Subcutaneous abdominal adipose tissue (tissue), 5 donors: ENCODE measurements around the gene SIGLEC9.

ENCODE experiments used
- H3K27ac ChIP-seq: one replicate; pipeline ENCODE4 v1.7.0; 2013; ENCODE audit warnings: low read depth, mild to moderate bottlenecking, inconsistent platforms, low read length, moderate library complexity
- H3K27me3 ChIP-seq, 5 donors: one replicate each; pipeline ENCODE4 v1.7.0; 2013; ENCODE audit warnings: low read length in 5 of 5, inconsistent platforms in 1 of 5; ENCODE audit not compliant: control insufficient read depth in 5 of 5, insufficient read depth in 4 of 5
- H3K36me3 ChIP-seq, 5 donors: one replicate each; pipeline ENCODE4 v1.7.0; 2013; ENCODE audit warnings: low read length in 5 of 5; ENCODE audit not compliant: control insufficient read depth in 5 of 5, insufficient read depth in 5 of 5
- H3K4me1 ChIP-seq, 5 donors: one replicate each; pipeline ENCODE4 v1.7.0; 2013; ENCODE audit warnings: low read length in 5 of 5, mild to moderate bottlenecking in 3 of 5, moderate library complexity in 1 of 5; ENCODE audit not compliant: control insufficient read depth in 5 of 5, insufficient read depth in 5 of 5
- H3K4me3 ChIP-seq, 5 donors: one replicate each; pipeline ENCODE4 v1.7.0; 2013; ENCODE audit warnings: low read length in 5 of 5, low read depth in 1 of 5
- H3K9ac ChIP-seq, 5 donors: one replicate each; pipeline ENCODE4 v1.7.0; 2013; ENCODE audit warnings: low read length in 5 of 5, mild to moderate bottlenecking in 4 of 5, moderate library complexity in 3 of 5
- H3K9me3 ChIP-seq, 5 donors: one replicate each; pipeline ENCODE4 v1.7.0; 2013; ENCODE audit warnings: low read length in 5 of 5; ENCODE audit not compliant: control insufficient read depth in 5 of 5
- donor health status: healthy.
- donor health status: healthy.
- donor health status: healthy.
- donor health status: healthy.
- donor health status: healthy.

Gene SIGLEC9

DNA sequence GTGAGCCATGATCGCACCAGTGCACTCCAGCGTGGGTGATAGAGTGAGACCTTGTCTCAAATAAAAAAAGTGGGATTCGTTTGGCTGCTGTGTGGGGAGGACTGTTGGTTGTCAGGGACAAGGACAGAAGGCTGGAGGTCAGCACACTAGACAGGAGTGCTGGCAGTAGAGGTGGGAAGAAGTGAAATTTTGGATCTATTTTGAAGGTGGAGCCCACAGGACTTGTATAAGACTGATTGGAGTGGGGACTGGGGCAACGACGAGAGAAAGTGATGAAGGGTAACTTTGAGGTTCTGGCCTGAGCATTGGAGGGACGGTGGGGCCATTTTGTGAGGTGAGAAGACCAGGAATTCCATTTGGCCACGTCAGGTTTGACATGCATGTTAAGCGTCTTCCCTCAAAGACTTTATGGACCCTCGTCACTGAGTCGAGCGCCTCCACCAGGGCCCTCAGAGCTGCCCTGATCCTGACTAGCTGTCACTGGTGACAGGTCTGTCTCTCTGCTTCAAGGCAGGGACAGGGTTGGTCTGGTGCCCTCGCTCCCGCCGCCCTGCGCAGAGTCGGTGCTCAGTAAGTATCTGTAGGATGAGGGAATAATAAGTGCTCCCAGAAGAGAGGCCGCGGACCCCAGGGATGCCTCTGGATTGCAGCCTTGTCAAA, 17.2 kb upstream of the SIGLEC9 start:
- H3K27ac ChIP-seq: peak overlapping the region; percentile 74

DNA sequence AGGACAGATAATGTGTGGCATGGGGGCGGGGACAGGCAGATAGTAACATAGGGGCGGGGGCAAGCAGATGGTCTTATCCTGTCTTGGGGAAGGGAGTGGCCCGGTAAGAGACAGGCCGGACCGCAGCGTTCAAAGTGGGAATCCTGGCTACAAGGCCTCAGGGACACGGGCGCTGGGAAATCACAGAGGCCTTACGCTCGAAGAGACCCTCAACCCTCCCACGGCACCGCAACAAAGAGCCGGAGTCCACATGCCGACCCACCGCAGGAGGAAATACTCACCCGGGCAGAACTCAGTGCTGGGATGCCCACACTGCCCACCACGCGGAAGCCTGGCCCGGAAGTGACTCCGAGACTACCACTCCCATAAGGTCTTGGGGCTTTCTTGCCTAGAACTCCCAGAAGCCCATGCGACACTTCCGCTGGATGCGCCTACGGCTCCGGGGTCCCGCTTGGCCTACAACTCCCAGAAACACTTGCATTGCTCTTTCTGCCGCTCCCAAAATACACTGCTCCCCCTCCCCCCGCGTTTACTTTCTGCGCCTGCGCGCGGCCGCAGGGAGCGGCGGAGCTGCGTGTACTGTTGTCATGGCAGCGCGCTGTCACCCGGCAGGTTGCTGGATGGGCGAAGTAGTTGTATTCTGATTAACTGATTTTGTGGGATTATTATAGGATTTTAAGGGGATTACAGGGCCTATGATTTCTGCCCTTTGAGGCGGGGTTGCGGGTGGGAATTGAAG, 16.5 kb upstream of the SIGLEC9 start, which contains the start of gene CTU1:
Gene CTU1 (minus strand): TSS at position 344 of the 739 bp plus-strand sequence. CDS start 3,840 bp downstream, outside the sequence.
- peaks cover 3 to 33% (median 26%) of the 10 kb centered on the region in 5 donors for H3K4me1 ChIP-seq
- H3K4me3 ChIP-seq: peak within 1 kb of the TSS; percentile 88 to 93 (median 90)
- peaks cover 0 to 18% (median 6%) of the 10 kb centered on the region in 5 donors for H3K36me3 ChIP-seq
- H3K27me3 ChIP-seq: no peaks in the 10 kb centered on the region
- peak within 1 kb of the TSS; percentile 84 to 92 (median 90) for H3K9ac ChIP-seq
- H3K9me3 ChIP-seq: no peaks in the 10 kb centered on the region
- H3K27ac ChIP-seq: peak within 1 kb of the TSS; percentile 74

More for the DNA sequence above, 17.2 kb upstream of the SIGLEC9 start:
- Histone ChIP-seq H3K9ac (peak overlapping the region; percentile 84 to 92 (median 90)), H3K4me3 (peak overlapping the region; percentile 88 to 93 (median 90)), H3K27me3 (no peaks in the 10 kb centered on the region), H3K9me3 (no peaks in the 10 kb centered on the region), H3K36me3 (peaks cover 3 to 24% (median 10%) of the 10 kb centered on the region in 5 donors), H3K4me1 (peaks cover 3 to 38% (median 26%) of the 10 kb centered on the region in 5 donors)

DNA sequence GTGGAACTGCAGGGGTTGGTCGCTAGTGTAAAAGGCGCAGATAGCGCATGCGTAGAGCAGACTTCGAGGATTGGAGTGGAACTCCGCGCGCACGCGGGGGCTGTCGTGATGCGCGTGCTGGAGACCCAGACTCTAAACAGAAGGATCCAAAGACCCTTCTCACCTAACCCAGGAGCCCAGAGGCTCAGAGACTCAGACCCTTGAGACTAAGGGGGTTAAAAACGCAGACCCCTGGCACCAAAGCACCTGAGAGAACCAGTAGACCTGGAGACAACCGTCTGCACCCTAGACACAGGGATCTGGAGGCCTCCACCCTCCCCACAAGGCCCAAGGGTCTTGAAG, 15.9 kb upstream of the SIGLEC9 start:
- no peaks in the 10 kb centered on the region for H3K9me3 ChIP-seq
- H3K27ac ChIP-seq: peak overlapping the region; percentile 74
- H3K9ac ChIP-seq: peak overlapping the region in 3 of 5 donors; percentile 33 to 90 (median 49)
- H3K36me3 ChIP-seq: peaks cover 0 to 16% (median 4%) of the 10 kb centered on the region in 5 donors
- H3K27me3 ChIP-seq: no peaks in the 10 kb centered on the region
- peaks cover 3 to 29% (median 21%) of the 10 kb centered on the region in 5 donors for H3K4me1 ChIP-seq
- H3K4me3 ChIP-seq: peak overlapping the region; percentile 86 to 92 (median 89)

DNA sequence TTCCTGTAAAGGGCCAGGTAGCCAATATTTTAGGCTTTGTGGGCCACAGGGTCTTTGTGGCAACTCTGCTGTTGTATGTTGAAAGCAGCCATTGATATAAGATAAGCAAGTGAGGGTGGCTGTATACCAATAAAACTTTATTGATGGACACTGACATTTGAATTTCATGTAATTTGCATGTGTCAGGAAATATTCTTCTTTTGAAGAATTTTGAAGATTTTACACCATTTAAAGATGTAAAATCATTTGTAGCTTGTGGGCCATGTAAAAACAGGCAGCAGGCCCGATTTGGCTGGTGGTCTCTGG, 14.1 kb upstream of the SIGLEC9 start:
- no peaks in the 10 kb centered on the region for H3K36me3 ChIP-seq
- H3K4me1 ChIP-seq: peaks cover 3 to 21% (median 18%) of the 10 kb centered on the region in 5 donors
- H3K27ac ChIP-seq: no peak overlapping the region
- H3K27me3 ChIP-seq: peaks cover 0 to 1% (median 0%) of the 10 kb centered on the region in 5 donors
- no peak overlapping the region for H3K9ac ChIP-seq
- no peak overlapping the region for H3K4me3 ChIP-seq
- no peaks in the 10 kb centered on the region for H3K9me3 ChIP-seq

DNA sequence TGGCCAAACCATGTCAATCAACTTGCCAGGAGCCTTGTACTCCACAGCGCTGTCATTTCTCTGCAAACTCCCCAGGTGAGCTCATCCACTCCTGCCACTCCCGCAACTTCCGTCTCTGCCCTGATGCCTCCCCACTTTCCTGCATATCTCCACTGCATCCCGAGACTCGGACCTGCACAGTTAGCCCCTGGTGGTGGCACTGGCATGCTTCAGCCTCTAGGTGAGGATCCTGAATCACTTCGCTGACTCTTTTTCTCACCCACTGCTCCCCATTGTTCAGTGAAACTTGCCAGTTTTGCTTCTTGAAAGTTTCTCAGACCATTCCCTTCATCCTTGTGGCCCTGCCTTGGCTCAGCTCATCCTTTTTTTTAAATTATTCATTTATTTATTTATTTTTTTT, 13.1 kb upstream of the SIGLEC9 start:
- Histone ChIP-seq H3K36me3 (no peaks in the 10 kb centered on the region), H3K27ac (no peak overlapping the region), H3K9ac (no peak overlapping the region), H3K4me3 (no peak overlapping the region), H3K9me3 (no peaks in the 10 kb centered on the region), H3K27me3 (peaks cover 0 to 4% (median 0%) of the 10 kb centered on the region in 5 donors), H3K4me1 (peaks cover 3 to 21% (median 18%) of the 10 kb centered on the region in 5 donors)

DNA sequence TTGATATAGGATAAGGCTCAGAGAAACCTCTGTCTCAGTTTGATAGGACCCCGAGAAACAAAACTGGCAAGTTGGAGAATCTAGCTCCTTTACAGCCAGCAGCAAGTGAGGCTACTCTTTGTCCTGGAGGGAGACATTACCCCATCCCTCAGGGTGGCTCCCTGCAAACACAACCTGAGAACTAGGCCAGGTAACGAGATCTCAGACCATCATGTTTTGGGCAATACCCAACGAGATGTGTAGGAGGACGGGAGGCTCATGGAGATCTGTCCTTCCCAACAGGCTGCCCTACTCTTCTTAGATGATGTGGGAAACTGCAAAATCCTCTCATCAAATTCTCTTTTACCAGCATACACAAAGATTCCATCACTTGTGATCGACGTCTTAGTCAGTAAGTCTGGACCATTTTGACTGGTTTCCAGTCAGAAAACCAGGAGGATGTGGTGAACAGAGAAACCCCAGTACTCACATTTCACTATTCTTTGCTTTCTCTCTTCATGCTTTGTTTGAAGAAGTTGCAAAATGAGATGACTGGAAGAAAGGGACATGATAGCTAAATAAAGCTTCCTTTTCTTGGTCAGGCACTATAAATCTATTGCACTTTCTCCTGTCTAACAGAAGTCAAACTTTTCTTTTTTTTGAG, 10.5 kb upstream of the SIGLEC9 start:
- H3K9me3 ChIP-seq: no peaks in the 10 kb centered on the region

DNA sequence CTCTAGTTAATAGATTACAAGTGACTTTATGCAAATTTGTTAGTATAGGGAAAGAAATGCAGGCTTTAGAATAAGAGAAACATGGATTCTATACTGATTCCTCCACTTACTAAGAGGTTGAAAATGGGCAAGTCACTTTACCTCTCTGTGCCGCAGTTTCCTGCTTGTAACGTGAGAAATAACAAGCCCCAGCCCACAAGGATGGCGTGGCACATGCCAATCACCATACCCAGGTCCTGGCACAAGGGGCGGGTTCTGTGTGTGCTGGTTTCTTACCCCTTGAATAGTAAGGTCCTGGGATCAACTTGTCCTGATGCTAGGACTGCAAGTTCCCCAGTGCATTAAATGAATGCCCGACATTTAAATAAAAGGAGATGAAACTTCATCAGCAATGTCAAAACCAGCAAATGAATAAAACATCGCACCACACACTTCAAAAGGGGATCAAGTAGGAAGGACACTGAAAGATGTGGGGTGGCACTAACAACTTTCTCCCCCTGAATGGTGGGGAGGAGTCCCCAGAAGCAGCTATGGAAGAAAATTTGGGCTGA, 7.9 kb upstream of the SIGLEC9 start:
- H3K4me1 ChIP-seq: peaks cover 0 to 20% (median 3%) of the 10 kb centered on the region in 5 donors

More for the DNA sequence above, 10.5 kb upstream of the SIGLEC9 start:
- Histone ChIP-seq H3K4me1 (no peaks in the 10 kb centered on the region), H3K27ac (no peak overlapping the region), H3K4me3 (no peak overlapping the region), H3K9ac (no peak overlapping the region), H3K27me3 (peaks cover 0 to 8% (median 0%) of the 10 kb centered on the region in 5 donors), H3K36me3 (no peaks in the 10 kb centered on the region)

DNA sequence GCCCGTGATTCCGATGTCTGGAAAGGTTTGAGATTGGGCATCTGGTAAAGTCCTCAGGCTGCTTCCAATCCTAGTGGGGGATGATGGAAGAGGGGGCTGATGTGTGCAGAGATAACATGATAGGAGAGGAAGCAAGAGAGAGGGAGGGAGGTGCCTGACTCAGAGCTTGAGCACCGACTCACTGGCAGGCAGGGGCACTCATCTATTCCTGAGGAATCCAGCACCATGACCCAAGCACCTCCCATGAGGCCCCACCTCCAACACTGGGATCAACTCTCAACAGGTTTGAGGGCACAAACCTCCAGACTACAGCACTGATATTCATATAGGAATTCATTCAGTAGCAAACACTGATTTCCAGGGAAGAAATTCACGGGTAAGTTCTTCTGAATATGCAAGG, 5.6 kb upstream of the SIGLEC9 start:
- Histone ChIP-seq H3K9ac (no peak overlapping the region), H3K27me3 (peaks cover 0 to 16% (median 2%) of the 10 kb centered on the region in 5 donors), H3K4me3 (no peak overlapping the region), H3K36me3 (no peaks in the 10 kb centered on the region), H3K9me3 (no peaks in the 10 kb centered on the region), H3K27ac (no peak overlapping the region), H3K4me1 (peaks cover 0 to 38% (median 13%) of the 10 kb centered on the region in 5 donors)

More for the DNA sequence above, 7.9 kb upstream of the SIGLEC9 start:
- H3K27ac ChIP-seq: no peak overlapping the region
- no peak overlapping the region for H3K9ac ChIP-seq
- H3K9me3 ChIP-seq: no peaks in the 10 kb centered on the region
- H3K4me3 ChIP-seq: no peak overlapping the region
- H3K36me3 ChIP-seq: no peaks in the 10 kb centered on the region
- H3K27me3 ChIP-seq: peaks cover 0 to 8% (median 0%) of the 10 kb centered on the region in 5 donors

DNA sequence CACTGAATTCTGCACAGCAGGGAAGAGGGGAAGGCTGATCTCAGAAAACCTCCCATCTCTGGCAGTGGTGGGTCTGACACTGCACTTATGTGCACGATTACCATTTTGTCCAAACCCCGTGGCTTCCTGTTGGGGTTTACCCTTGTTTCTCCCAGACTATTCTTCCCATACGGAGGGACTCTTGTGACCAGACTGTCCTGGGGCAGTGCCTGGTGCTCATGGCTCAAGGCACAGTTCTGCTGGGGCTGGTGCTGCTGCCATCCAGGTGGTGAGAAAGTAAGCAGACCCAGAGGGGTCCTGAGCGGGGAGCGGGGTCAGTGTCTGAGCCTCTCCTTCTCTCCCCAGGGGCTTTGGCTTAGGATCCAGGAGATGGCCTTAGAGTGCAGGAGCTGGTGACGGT, 5.1 kb upstream of the SIGLEC9 start:
- Histone ChIP-seq H3K9me3 (no peaks in the 10 kb centered on the region), H3K4me1 (peaks cover 0 to 42% (median 16%) of the 10 kb centered on the region in 5 donors), H3K36me3 (no peaks in the 10 kb centered on the region), H3K9ac (no peak overlapping the region), H3K27me3 (peaks cover 0 to 16% (median 4%) of the 10 kb centered on the region in 5 donors), H3K27ac (no peak overlapping the region), H3K4me3 (no peak overlapping the region)
